GM19099 (cell line): Measurements from ENCODE around the gene KRTAP20-3.

Experiments used
- POLR2A ChIP-seq: IDR thresholded peaks from 3 replicates; pipeline ENCODE4 v1.6.1; 2011; ENCODE audit warnings: low read depth; ENCODE audit not compliant: insufficient read length; ENCODE audit errors: extremely low read depth

The KRTAP20-3 gene

GRCh38 chr21:30642564-30642963, at the start of gene KRTAP20-3:
TSS of gene KRTAP20-3 (plus strand) at chr21:30642864.
- TF ChIP-seq POLR2A, result no peak

- TF ChIP-seq POLR2A, result no peak
Measured at GRCh38 chr21:30598802-30599201, 43.9 kb upstream of the KRTAP20-3 start, which contains the start of gene KRTAP6-2. TSS of gene KRTAP6-2 (minus strand) at chr21:30598902. CDS start at chr21:30598874, 28 bp downstream.

- no peak for TF ChIP-seq POLR2A
Measured at GRCh38 chr21:30600787-30601186, 41.9 kb upstream of the KRTAP20-3 start, which contains the start of gene KRTAP22-1. TSS of gene KRTAP22-1 (plus strand) at chr21:30601087.

GRCh38 chr21:30605968-30606367, 36.7 kb upstream of the KRTAP20-3 start:
- no peak for TF ChIP-seq POLR2A

- TF ChIP-seq POLR2A, result no peak
Measured at GRCh38 chr21:30612132-30612531, 30.5 kb upstream of the KRTAP20-3 start.

GRCh38 chr21:30613836-30614235, 28.8 kb upstream of the KRTAP20-3 start, which contains the start of gene KRTAP6-1:
TSS of gene KRTAP6-1 (minus strand) at chr21:30613930. CDS start at chr21:30613904, 26 bp downstream.
- TF ChIP-seq POLR2A, result no peak

GRCh38 chr21:30615199-30615598, 27.5 kb upstream of the KRTAP20-3 start:
- TF ChIP-seq POLR2A, result no peak

- TF ChIP-seq POLR2A, result no peak
Measured at GRCh38 chr21:30616125-30616524, 26.5 kb upstream of the KRTAP20-3 start, which contains the start of gene KRTAP20-1. TSS of gene KRTAP20-1 (plus strand) at chr21:30616425. CDS start at chr21:30616455, 30 bp downstream.

GRCh38 chr21:30620080-30620479, 22.6 kb upstream of the KRTAP20-3 start:
- no peak for TF ChIP-seq POLR2A

GRCh38 chr21:30620522-30620921, 22.1 kb upstream of the KRTAP20-3 start, which contains the start of gene KRTAP20-4:
TSS of gene KRTAP20-4 (plus strand) at chr21:30620627.
- no peak for TF ChIP-seq POLR2A

GRCh38 chr21:30623362-30623761, 19.3 kb upstream of the KRTAP20-3 start:
- TF ChIP-seq POLR2A, result no peak

- TF ChIP-seq POLR2A, result no peak
Measured at GRCh38 chr21:30625449-30626165, 17.1 kb upstream of the KRTAP20-3 start.

GRCh38 chr21:30628109-30628508, 14.6 kb upstream of the KRTAP20-3 start:
- no peak for TF ChIP-seq POLR2A

- no peak for TF ChIP-seq POLR2A
Measured at GRCh38 chr21:30629200-30629599, 13.5 kb upstream of the KRTAP20-3 start.

GRCh38 chr21:30634906-30635305, 7.8 kb upstream of the KRTAP20-3 start, which contains the start of gene KRTAP20-2:
TSS of gene KRTAP20-2 (plus strand) at chr21:30635206. CDS start at chr21:30635264, 58 bp downstream.
- TF ChIP-seq POLR2A, result no peak

GRCh38 chr21:30638686-30639085, 4.0 kb upstream of the KRTAP20-3 start:
- TF ChIP-seq POLR2A, result no peak
